Activated CD8-positive, alpha-beta T cell treated with anti-CD3 and anti-CD28 coated beads for 36 hours (primary cell): ENCODE data around the gene CNTNAP3. TPM values are rescaled to one million over a fixed set of nuclear protein-coding genes. Genes with fewer than 3 reads are reported as not detected.
"Not testable (repeated sequence)": the region's sequence is repeated elsewhere in the genome, so short reads cannot be mapped to it uniquely, and the experiment has no call there.

Source experiments
- ATAC-seq: fragments of 200-7000 bp; cut with Tn5 transposase; one replicate; pipeline ENCODE4 v1.10.0; 2021; ENCODE audit warnings: mild to moderate bottlenecking, moderate library complexity
- CTCF ChIA-PET: fragments of 350-600 bp; sonication (Branson Sonifier 250); formaldehyde crosslinking; loops from one replicate; lab custom pipeline; 2021; ENCODE audit warnings: antibody characterized with exemption; lab: Charles Lee
- POLR2A ChIA-PET: fragments of 350-600 bp; sonication (Branson Sonifier 250); formaldehyde crosslinking; loops from one replicate; lab custom pipeline; 2021; ENCODE audit warnings: antibody characterized with exemption; lab: Charles Lee
- DNase-seq: peaks from one replicate; pipeline ENCODE4 v3.0.0-alpha.2; 2020
- H3K27ac Mint-ChIP-seq: one replicate; pipeline ENCODE4 v1.8.0; 2021; ENCODE audit warnings: mild to moderate bottlenecking, mixed read lengths
- H3K27me3 Mint-ChIP-seq: one replicate; pipeline ENCODE4 v1.8.0; 2021; ENCODE audit warnings: mixed read lengths
- H3K36me3 Mint-ChIP-seq: one replicate; pipeline ENCODE4 v1.8.0; 2021; ENCODE audit warnings: low read depth, mixed read lengths
- H3K4me1 Mint-ChIP-seq: one replicate; pipeline ENCODE4 v1.8.0; 2021; ENCODE audit warnings: low read depth, mixed read lengths
- H3K4me3 Mint-ChIP-seq: one replicate; pipeline ENCODE4 v1.8.0; 2021; ENCODE audit warnings: mild to moderate bottlenecking, moderate library complexity, mixed read lengths
- H3K9me3 Mint-ChIP-seq: one replicate; pipeline ENCODE4 v1.8.0; 2021; ENCODE audit warnings: mixed read lengths
- intact Hi-C: fragments of 100-400 bp; cut with micrococcal nuclease; formaldehyde crosslinking; loops from one replicate; pipeline ENCODE4 v1.10.0; 2022
- total RNA-seq, 2 experiments: library from RNA; stranded (reverse); gene quantifications; one replicate each; pipeline ENCODE4 v1.2.3, GENCODE V29; 2021

CNTNAP3 gene
- not detected for total RNA-seq

- ATAC-seq: not testable (repeated sequence)
Measured at GRCh38 chr9:39287980-39288379, at the start of gene CNTNAP3. CNTNAP3 (minus strand) TSS chr9:39288167; CDS start chr9:39288064, 103 bp downstream.

GRCh38 chr9:39279995-39280394, 8.0 kb downstream of the CNTNAP3 start:
- H3K27ac Mint-ChIP-seq, intact Hi-C loops, H3K4me1 Mint-ChIP-seq, CTCF ChIA-PET, DNase-seq, H3K36me3 Mint-ChIP-seq, H3K27me3 Mint-ChIP-seq, H3K9me3 Mint-ChIP-seq, H3K4me3 Mint-ChIP-seq, ATAC-seq, POLR2A ChIA-PET: not testable (repeated sequence)

More at GRCh38 chr9:39287980-39288379, at the start of gene CNTNAP3:
- intact Hi-C loops, CTCF ChIA-PET, H3K4me3 Mint-ChIP-seq, H3K27ac Mint-ChIP-seq, H3K36me3 Mint-ChIP-seq, POLR2A ChIA-PET, H3K27me3 Mint-ChIP-seq, H3K4me1 Mint-ChIP-seq, H3K9me3 Mint-ChIP-seq: not testable (repeated sequence)
- peak; percentile 0 for DNase-seq

GRCh38 chr9:39242513-39242912, 45.5 kb downstream of the CNTNAP3 start:
- DNase-seq, POLR2A ChIA-PET, H3K27me3 Mint-ChIP-seq, ATAC-seq, intact Hi-C loops, H3K4me1 Mint-ChIP-seq, H3K9me3 Mint-ChIP-seq, CTCF ChIA-PET, H3K36me3 Mint-ChIP-seq, H3K4me3 Mint-ChIP-seq, H3K27ac Mint-ChIP-seq: not testable (repeated sequence)

DNA sequence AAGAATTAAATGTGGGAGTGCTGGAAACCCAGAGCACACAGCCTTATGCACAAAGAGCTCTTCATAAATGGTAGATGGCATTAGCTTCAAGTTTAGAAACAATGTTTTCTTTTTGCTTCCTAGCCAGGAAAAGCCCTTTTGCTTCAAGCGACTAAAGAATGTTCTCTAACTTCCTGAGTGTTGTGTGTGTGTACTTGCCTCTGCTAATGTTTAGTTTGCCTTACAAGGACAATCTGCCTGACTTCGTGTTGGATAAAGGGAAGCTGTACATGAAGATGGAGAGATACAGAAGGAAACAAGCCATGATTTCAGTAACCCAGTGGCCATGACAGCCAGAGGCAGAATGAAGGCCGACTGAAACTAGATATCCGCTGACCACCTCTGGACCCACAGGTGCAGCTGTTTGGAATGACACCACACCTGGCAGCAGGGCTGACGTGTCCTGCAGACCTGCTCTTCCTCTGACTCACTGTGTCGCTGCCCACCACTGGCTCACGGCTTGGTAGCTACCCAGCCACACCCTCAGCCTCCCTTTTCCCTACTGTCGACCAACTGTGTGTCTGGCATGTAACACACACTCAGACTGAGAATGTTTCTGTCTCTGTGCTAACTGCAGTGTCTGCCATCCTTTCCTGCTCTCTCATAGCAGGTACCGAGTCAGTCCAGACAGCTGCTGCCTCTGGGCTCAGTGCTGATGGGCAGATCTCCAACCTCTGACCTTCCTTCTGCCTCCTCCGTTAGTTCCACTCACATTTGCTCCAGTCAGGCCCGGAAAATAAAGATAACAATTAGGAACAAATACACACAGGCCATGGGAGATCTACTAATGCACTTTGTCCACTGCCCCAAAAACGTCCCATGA, 55.6 kb downstream of the CNTNAP3 start:
- H3K27ac Mint-ChIP-seq, H3K27me3 Mint-ChIP-seq, POLR2A ChIA-PET, intact Hi-C loops, H3K9me3 Mint-ChIP-seq, DNase-seq, ATAC-seq, CTCF ChIA-PET, H3K36me3 Mint-ChIP-seq, H3K4me1 Mint-ChIP-seq, H3K4me3 Mint-ChIP-seq: not testable (repeated sequence)

DNA sequence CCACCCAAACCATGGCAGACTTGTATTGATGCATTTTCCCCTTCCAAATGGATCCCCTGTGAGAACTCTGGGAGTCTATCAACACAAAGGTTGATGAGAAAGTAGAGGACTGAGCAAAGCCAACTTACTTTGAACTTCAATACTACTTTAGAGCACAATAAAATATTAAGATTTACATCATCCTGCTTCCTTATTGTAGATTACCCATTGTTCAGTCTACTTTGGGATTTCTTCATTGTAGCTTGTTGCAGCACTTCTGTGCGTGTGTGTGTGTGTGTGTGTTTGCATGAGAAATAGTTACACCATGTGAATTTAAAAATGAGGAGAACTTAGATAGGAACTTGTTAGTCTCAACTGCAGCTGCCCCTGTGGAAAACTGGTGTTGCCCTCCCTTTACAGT, 72.0 kb downstream of the CNTNAP3 start:
- ATAC-seq, H3K27ac Mint-ChIP-seq, H3K9me3 Mint-ChIP-seq, POLR2A ChIA-PET, H3K36me3 Mint-ChIP-seq, H3K4me1 Mint-ChIP-seq, DNase-seq, H3K4me3 Mint-ChIP-seq, CTCF ChIA-PET, H3K27me3 Mint-ChIP-seq, intact Hi-C loops: not testable (repeated sequence)

- H3K27ac Mint-ChIP-seq, ATAC-seq, POLR2A ChIA-PET, H3K36me3 Mint-ChIP-seq, H3K4me1 Mint-ChIP-seq, H3K4me3 Mint-ChIP-seq, CTCF ChIA-PET, DNase-seq, H3K9me3 Mint-ChIP-seq, H3K27me3 Mint-ChIP-seq, intact Hi-C loops: not testable (repeated sequence)
Measured at GRCh38 chr9:39209773-39210172, 78.2 kb downstream of the CNTNAP3 start.

GRCh38 chr9:39206643-39207042, 81.3 kb downstream of the CNTNAP3 start:
- H3K36me3 Mint-ChIP-seq, H3K9me3 Mint-ChIP-seq, H3K4me3 Mint-ChIP-seq, intact Hi-C loops, ATAC-seq, H3K27me3 Mint-ChIP-seq, H3K27ac Mint-ChIP-seq, DNase-seq, POLR2A ChIA-PET, CTCF ChIA-PET, H3K4me1 Mint-ChIP-seq: not testable (repeated sequence)

- H3K27ac Mint-ChIP-seq: not testable (repeated sequence)
Measured at GRCh38 chr9:39205842-39206241, 82.1 kb downstream of the CNTNAP3 start.

DNA sequence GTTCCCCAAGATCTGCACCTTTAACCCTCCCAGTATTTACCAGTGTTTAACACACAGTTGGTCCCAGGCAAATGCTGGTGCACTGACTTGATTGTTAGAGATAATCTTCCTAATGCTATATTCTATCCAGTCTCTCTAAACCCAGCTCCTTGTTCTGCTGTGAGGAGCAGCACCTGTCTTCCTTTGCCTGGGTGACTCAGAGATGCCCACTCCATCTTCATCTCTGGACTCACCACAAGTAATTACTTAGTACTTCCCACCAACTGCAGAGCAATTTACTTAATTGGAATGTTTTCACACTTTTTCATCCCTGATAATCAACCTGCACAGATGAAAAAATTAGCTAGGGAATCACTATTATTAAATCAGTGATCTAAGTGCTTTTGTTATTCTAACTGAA, 87.6 kb downstream of the CNTNAP3 start:
- intact Hi-C loops, H3K27me3 Mint-ChIP-seq, H3K4me1 Mint-ChIP-seq, H3K36me3 Mint-ChIP-seq, CTCF ChIA-PET, H3K4me3 Mint-ChIP-seq, POLR2A ChIA-PET, DNase-seq, H3K27ac Mint-ChIP-seq, H3K9me3 Mint-ChIP-seq, ATAC-seq: not testable (repeated sequence)

More at GRCh38 chr9:39205842-39206241, 82.1 kb downstream of the CNTNAP3 start:
- POLR2A ChIA-PET, H3K9me3 Mint-ChIP-seq, intact Hi-C loops, DNase-seq, H3K4me1 Mint-ChIP-seq, H3K27me3 Mint-ChIP-seq, ATAC-seq, CTCF ChIA-PET, H3K4me3 Mint-ChIP-seq, H3K36me3 Mint-ChIP-seq: not testable (repeated sequence)

- H3K4me1 Mint-ChIP-seq, CTCF ChIA-PET, H3K27me3 Mint-ChIP-seq, H3K9me3 Mint-ChIP-seq, DNase-seq, ATAC-seq, H3K27ac Mint-ChIP-seq, POLR2A ChIA-PET, H3K36me3 Mint-ChIP-seq, H3K4me3 Mint-ChIP-seq, intact Hi-C loops: not testable (repeated sequence)
Measured at GRCh38 chr9:39198000-39198709, 89.8 kb downstream of the CNTNAP3 start.

DNA sequence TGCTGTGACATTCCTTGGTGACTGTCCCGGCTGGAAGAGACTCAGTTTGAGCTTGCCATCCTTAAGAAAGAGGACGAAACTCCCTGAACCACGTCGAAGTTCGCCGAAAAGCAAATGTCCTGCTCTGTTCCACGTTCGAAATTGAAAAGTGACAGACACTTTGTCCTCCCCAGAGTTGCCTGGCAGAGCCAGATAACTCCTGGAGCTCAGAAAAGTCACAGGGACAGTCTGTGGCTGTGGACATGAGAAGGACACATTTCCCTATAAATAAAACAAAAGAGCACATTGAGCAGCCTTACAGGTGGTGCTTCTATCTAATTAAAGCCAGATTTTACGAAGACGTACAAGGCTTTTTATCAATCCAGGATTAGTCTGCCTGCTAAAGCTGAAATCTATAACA, 116.6 kb downstream of the CNTNAP3 start:
- CTCF ChIA-PET, POLR2A ChIA-PET, ATAC-seq: not testable (repeated sequence)

GRCh38 chr9:39157714-39158113, 130.3 kb downstream of the CNTNAP3 start:
- ATAC-seq, H3K36me3 Mint-ChIP-seq, H3K4me3 Mint-ChIP-seq, intact Hi-C loops, H3K27me3 Mint-ChIP-seq, CTCF ChIA-PET, H3K27ac Mint-ChIP-seq, POLR2A ChIA-PET, DNase-seq, H3K9me3 Mint-ChIP-seq, H3K4me1 Mint-ChIP-seq: not testable (repeated sequence)

More for the DNA sequence above, 116.6 kb downstream of the CNTNAP3 start:
- intact Hi-C loops, H3K9me3 Mint-ChIP-seq, H3K27ac Mint-ChIP-seq, H3K4me3 Mint-ChIP-seq, H3K4me1 Mint-ChIP-seq, H3K27me3 Mint-ChIP-seq, DNase-seq, H3K36me3 Mint-ChIP-seq: not testable (repeated sequence)
